Measurements from ENCODE around the gene MACROD1. TPM values are rescaled to one million over a fixed set of nuclear protein-coding genes. Genes with fewer than 3 reads are reported as not detected.

MACROD1 gene
- total RNA-seq, 1 donor from 2014 or later, result 11.1 TPM

DNA sequence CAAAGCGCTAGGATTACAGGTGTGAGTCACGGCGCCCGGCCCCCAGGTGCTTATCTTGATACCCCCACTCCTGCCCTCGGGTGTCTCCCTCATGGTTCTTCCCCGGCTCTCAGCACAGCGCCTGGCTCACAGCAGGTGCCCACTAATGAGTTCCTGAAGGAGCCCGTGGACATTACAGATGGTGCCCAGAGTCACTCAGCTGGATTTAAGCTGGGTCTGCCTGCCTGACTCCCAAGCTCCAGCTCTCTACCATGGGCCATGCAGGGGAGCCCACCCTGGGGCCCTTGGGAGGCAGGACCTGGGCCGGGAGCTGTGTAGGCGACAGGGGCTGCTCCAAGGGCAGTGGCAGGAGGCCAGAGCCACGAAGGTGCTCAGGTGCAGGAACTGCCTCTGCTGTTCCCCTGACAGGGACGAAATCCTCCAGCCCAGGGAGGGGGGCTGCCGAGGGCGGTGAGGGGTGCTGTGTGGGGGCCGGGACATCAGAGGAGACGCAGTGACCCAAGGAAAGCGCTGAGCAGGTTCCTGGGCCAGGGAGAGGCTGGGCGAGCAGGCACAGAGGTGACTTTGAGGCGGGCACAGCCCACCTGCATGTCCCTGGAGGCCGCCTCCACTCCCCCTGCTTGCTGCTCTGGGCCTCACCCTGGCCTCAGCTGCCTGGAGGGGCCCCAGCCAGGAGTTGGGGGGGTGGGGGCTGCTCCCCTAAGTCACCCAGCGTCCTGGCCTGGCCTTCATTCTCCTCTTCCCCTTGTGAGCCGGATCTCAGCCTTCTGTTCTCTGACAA is 144.7 kb downstream of the MACROD1 start:
- intact Hi-C loops (cut with micrococcal nuclease), result no loop called here

DNA sequence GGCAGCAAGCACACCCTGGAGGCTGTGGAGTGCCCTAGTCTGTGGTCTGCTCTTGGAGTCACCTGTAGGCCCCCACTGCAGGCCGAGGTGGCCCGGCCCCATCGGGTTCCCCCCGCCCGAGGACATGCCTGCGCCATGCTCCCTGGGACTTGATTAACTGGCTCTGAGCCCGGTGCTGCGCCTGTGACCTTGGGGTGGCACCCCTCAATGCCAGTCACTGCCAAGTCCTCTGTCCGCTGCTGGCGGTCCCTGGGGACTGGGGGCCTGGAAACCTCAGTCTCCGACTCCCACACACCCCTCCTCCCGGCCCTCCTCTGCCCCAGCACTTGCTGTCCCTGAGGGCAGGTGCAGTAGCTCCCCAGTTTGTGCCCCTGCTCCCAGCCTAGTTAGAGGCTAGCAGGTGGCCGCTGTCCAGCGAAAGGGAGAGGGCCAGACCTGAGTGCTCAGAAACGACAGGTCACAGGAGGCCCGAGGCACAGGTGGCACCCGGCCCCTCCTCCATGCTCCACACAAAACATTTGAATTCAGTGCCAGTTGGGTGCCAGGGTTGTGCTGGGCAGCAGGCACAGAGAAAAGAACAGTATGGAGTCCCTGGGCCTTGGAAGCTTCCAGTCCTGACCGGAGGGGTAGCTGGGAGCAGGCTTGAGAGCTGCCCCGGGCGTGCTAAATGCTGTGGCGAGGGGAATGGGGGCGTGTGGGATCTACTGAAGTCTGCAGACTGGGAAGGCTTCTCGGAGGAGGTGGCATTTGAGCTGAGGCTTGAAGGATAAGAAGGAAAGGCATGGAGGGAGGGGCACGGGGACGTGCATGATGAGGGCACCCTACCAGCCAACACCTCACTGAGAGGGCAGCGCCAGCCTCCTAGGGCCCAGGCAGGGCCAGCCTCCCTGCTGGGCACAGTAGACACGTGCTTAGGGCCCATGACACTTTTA is 146.5 kb downstream of the MACROD1 start:
- intact Hi-C loops (cut with micrococcal nuclease), result no loop called here

- intact Hi-C loops (cut with micrococcal nuclease), result no loop called here
Observed at GRCh38 chr11:64018310-64018709, 147.6 kb downstream of the MACROD1 start.

DNA sequence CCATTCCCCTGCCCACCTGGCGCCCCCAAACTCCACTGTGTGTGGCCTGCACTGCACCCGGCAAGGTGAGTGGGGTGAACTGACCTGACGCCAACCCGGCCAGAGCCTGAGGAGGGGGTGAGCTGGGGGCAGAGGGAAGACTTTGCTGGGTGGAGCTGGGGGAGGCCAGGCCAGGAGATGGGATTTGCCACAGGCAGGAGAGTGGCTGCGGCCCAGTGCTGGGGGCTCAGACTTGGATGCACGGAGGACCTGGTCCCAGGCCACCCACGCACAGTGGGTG is 148.0 kb downstream of the MACROD1 start:
- intact Hi-C loops (cut with micrococcal nuclease), result no loop called here

DNA sequence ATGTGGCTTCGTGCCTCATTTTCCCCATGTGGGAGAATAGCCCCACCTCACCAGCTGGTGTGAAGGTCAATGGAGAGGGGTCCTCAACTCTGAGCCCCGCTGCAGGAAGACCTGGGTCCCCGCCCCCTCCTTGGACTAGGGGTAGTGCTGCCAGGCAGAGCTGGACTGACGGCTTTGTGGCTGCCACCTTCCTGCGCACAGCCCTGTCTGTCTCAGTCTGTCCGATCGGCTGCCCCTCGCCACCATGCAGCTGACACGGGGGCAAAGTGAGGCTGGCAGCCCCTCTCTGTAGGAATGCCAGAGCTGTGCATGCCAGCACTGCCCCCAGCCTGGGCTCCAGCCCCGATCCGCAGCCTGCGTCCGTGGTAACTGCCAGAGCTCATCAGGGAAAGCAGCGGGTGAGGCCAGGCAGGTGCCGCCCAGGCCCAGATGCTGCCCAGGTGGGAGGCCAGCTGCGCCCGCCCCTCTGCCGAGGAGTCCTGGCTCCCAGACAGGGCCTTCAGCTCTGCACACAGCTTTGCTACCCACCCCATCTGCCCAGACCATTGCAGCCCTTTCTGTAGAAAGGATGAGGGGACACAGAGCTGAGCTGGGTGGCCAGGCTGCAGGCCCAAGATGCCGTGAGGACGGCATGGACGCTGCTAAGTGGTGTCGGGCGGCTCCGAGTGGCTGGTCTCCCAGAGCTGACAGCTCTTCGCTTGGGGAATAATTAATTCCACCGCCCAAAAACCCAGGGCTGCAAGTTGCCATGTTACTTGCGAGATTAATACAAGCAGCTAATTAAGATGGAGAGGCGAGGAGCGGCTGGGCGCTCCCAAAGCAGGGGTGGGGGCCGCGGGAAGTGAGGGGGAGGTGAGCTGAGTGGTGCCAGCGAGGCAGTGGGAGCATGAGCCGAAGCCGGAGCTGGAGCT is 149.7 kb downstream of the MACROD1 start:
- intact Hi-C loops (cut with micrococcal nuclease), result no loop called here

DNA sequence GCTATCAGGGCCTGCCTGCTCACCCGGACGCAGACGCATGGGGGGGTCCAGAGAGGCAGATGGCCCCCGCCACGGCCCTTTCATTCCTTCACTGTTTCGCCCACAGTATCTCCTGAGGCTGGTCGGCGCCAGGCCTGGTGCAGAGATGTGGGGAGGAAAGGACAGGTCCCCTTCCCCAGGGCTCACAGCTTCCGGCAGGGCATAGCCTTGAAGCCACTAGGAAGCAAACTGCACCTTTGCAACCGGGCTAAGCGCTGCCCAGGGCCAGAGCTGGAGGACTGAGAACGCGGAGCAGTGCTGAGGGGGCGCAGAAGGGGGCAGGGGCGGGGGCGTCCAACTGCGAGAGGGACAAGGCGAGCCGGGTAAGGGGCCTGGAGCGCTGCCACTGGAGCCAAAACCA is 150.4 kb downstream of the MACROD1 start:
- intact Hi-C loops (cut with micrococcal nuclease), result no loop called here

DNA sequence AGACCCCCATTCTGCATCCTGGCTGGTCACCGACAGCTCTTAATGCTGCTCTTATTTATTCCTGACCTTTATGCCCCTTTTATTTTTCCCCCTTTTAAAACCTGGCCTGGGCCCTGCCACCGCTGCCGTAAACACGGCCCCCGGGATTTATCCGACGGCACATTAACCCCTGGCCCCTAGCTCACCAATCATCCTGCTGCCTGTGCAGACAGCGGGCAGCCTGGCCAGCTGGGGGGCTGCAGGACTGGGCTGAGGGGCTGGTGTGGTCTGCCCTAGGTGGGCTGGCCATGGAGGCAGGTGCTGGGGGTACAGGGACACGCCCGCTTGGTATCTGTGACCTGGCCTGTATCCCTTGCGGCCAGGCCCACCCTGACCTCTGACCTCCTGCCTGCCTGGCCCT is 151.6 kb downstream of the MACROD1 start:
- intact Hi-C loops (cut with micrococcal nuclease), result no loop called here

DNA sequence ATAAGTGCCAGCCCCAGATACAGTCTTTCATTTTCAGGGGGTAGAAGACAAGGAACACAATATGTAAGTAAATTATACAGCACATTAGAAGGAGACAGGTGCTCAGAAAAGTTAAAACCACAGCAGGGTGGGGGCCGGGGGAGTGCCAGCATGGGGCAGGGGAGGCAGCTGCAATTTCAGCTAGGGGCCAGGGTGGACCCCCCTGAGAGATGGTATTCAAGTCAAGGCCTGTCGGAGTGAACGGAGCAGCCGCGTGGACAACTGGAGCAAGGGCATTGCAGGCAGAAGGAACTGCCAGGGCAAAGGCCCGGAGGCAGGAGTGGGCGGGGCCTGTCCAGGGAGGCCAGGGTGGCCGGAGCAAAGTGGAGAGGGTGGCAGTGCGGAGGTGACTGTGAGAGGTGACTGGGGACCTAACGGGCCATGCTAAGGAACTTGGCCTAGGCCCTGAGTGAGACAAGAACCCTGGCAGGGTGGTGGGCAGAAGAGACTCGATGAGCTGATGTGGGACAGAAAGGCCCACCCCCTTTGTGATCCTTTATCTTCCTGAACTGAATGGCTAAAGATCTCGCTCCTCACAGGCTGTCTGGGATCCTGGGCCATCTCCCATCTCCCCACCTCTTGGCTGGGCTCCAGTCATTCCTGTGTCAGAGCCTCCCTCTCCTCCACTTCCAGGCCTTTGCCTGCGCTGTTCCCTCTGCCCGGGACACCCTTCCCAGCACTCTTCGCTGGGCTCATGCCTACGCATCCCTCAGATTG is 152.6 kb downstream of the MACROD1 start:
- intact Hi-C loops (cut with micrococcal nuclease), result no loop called here

DNA sequence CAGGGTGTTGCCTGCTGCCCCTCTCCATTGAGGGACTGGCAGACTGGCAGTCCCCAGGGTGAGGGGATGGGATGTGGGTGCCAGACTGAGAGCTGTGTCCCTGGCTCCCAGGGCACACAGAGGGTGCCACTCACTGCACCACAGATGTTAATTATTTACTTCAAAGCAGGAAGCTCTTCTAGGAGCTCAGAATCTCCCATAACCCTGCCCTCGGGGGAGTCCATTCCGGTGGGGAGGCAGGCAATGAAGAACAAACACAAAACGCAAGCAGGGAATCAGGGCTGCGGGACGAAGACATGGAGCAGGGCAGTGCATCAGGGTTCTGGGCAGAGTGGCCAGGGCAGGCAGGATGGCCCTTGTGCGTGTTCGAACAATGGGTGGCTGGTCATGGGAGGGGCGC is 154.5 kb downstream of the MACROD1 start:
- intact Hi-C loops (cut with micrococcal nuclease), result no loop called here

DNA sequence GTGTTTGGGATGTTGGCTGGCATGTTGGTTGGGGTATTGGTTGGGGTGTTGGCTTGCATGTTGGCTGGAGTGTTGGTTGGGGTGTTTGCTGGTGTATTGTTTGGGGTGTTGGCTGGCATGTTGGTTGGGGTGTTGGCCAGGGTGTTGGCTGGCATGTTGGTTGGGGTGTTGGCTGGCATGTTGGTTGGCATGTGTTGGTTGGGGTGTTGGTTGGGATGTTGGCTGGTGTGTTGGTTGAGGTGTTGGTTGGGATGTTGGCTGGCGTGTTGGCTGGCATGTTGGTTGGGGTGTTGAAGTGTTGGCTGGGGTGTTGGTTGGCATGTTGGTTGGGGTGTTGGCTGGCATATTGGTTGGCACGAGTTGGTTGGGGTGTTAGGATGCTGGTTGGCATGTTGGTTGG is 155.1 kb downstream of the MACROD1 start:
- intact Hi-C loops (cut with micrococcal nuclease), result no loop called here

DNA sequence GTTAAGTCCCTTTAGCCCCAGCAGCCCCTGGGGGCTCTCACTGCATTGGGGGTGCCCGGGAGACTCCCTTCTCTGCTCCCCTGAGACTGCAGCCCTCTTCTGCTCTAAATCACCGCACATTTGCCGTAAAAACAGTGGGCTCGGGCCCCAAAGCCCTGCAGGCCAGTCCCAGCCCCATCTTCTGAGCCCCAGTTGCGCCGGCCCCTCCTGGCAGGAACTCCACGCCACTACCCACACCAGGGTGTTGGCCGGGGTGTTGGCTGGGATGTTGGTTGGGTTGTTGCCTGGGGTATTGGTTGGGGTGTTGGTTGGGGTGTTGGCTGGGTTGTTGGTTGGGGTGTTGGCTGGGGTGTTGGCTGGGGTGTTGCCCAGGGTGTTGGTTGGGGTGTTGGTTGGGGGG is 156.2 kb downstream of the MACROD1 start:
- intact Hi-C loops (cut with micrococcal nuclease), result loop anchor here (10.0 kb wide), 1 partner anchor 295 kb away; the partner anchor contains the start of genes CATSPERZ and ESRRA

DNA sequence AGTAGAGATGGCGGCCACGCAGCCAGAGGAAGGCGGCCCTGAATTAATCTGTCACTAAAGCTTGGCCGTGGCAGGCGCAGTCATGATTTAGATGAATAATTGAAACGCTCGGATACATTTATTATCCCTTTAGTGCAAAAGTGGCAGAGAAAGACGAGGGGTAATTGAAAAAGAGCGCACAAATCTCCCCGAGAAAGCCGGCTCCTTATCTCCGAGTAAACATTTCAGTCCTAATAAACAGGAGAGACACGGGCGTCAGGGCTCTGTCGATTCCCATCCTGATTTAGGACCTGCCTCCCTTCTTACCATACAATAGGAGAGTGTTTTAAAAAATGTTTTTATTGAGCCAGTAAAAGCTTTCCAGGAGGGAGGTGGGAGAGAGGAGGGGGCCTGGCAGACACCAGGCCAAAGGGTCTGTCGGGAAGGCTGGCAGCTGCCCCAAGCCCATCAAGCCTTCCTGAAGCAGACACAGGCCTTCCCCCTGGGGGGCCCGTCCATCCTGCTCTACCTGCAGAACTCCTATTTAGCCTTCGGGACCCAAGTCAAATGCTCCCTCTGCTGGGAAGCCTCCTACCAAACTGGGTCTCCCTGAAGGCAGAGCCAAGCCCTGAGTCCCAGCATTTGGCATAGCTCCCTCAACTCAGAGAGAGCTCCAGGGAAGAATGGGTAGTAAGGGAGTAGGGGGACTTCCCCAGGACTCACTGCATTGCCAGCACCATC is 156.8 kb downstream of the MACROD1 start:
- intact Hi-C loops (cut with micrococcal nuclease), result loop anchor here (10.0 kb wide), 1 partner anchor 296 kb away; the partner anchor contains the start of genes CATSPERZ and ESRRA

DNA sequence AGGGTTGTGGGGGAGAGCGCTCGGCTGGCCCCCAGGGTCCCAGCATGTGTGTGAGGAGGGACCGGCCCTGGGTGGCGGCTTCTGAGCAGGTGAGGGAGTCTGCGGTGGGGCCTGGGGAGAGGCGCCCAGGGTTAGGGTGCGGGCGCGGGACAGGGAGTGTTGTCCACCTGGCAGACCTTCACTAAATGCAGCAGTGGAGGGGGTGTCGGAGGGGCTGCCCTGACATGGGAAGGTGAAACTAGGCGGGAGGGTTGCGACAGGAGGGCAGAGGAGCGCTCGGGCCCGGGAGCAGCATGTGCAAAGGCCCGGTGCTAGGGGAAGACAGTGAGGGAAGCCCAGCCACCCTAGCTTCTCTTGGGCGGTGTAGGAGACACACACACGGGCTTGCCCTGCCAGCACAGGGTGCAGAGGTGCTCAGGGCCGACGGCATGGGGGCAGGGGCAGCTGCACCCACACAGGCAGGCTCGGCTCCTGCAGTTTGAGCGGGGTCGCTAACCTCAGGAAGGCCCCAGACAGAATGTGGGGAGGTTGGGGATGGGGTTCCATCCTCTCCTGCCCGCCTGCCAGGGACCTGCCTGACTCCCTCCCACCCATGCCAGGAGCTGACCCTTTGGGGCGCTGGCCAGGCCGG is 157.5 kb downstream of the MACROD1 start:
- intact Hi-C loops (cut with micrococcal nuclease), result loop anchor here (10.0 kb wide), 1 partner anchor 296 kb away; the partner anchor contains the start of genes CATSPERZ and ESRRA

DNA sequence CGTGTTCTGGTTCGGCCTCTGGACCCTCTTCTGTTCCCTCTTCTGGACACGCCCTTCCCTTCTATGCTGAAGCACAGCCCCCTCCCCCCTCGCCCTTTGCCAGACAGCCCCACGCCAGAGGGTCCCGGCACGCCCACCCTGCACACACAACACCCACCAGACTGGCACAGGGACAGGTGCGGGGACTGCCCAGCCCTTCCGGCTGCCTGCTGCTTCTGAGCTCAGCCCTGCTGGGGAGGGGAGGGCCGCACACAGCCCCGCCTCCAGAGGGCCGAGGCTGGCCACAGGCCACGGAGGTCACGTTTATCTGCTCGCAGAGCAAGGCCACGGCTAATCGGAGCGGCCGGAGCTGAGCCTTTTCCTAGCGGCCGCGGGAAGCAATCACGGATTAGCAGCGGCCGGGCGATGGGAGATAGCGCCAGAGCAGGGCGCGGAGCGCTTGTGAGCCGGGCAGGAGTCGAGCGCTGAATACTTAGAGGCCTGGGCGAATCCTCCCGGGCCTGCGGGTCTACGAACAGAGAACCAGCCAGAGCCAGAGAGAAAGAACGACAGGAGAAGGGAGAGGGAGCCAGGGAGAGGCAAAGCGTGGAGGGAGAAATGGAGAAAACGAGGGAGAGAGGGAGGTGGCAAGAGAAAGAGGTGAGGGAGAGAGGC is 158.2 kb downstream of the MACROD1 start:
- intact Hi-C loops (cut with micrococcal nuclease), result loop anchor here (10.0 kb wide), 1 partner anchor 297 kb away; the partner anchor contains the start of genes CATSPERZ and ESRRA

- intact Hi-C loops (cut with micrococcal nuclease), result loop anchor here (10.0 kb wide), 1 partner anchor 298 kb away; the partner anchor contains the start of genes CATSPERZ and ESRRA
Observed at GRCh38 chr11:64007160-64007628, 158.7 kb downstream of the MACROD1 start.

GRCh38 chr11:64006398-64006797 is 159.5 kb downstream of the MACROD1 start:
- intact Hi-C loops (cut with micrococcal nuclease), result loop anchor here (10.0 kb wide), 1 partner anchor 298 kb away; the partner anchor contains the start of genes CATSPERZ and ESRRA

GRCh38 chr11:64005691-64006090 is 160.2 kb downstream of the MACROD1 start:
- intact Hi-C loops (cut with micrococcal nuclease), result loop anchor here (10.0 kb wide), 1 partner anchor 299 kb away; the partner anchor contains the start of genes CATSPERZ and ESRRA

DNA sequence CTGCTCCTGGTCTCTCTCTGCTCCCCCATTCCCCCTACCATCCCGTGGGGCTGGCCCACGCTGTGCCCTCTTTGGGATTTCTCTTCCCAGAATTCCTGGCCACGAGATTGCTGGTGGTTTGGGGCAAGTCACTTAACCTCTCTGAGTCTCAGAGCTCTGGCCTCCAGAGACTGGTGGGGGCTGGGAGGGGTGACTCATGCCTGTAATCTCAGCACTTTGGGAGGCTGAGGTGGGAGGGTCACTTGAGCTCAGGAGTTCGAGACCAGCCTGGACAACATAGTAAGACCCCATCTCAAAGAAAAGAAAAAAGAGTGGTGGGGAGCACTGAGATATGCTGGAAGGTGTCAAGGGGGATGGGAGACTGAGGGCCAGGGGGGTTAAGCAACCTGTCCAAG is 161.3 kb downstream of the MACROD1 start:
- intact Hi-C loops (cut with micrococcal nuclease), result loop anchor here (10.0 kb wide), 1 partner anchor 300 kb away; the partner anchor contains the start of genes CATSPERZ and ESRRA

All from T-helper 2 cell treated with Interferon-gamma antibody and Interleukin-4, amounts not matched to agents 100 ng/mL and 5 ng/mL, for 36 hours (primary cell).